Muscle of leg (tissue), 11 donors: ENCODE measurements around the gene TCF12. TPM values are rescaled to one million over a fixed set of nuclear protein-coding genes. Genes with fewer than 3 reads are reported as not detected.

ENCODE experiments used
- DNase-seq: peaks from one replicate; pipeline ENCODE4 v3.0.0; 2013
- H3K27ac ChIP-seq: one replicate; pipeline ENCODE4 v1.5.1; 2013; ENCODE audit warnings: mild to moderate bottlenecking, low read length, control low read depth
- H3K27me3 ChIP-seq: one replicate; pipeline ENCODE4 v1.6.1; 2013; ENCODE audit warnings: low read length; ENCODE audit not compliant: control insufficient read depth, insufficient read depth
- H3K36me3 ChIP-seq: one replicate; pipeline ENCODE4 v1.6.1; 2013; ENCODE audit warnings: low read length; ENCODE audit not compliant: control insufficient read depth, insufficient read depth
- H3K4me1 ChIP-seq: one replicate; pipeline ENCODE4 v1.6.1; 2013; ENCODE audit warnings: low read length; ENCODE audit not compliant: control insufficient read depth, insufficient read depth
- H3K4me3 ChIP-seq: one replicate; pipeline ENCODE4 v1.5.1; 2013; ENCODE audit warnings: low read length, control low read depth
- H3K9me3 ChIP-seq: replicated peaks from 2 replicates; pipeline ENCODE4 v1.6.1; 2013; ENCODE audit warnings: low read depth, low read length; ENCODE audit not compliant: control insufficient read depth
- WGBS: methylation state at CpG from one replicate; pipeline ENCODE4 v1.1.5; 2013; ENCODE audit warnings: missing lambda C conversion rate; ENCODE audit not compliant: insufficient coverage; 5-methylcytosine and 5-hydroxymethylcytosine counted together
- polyA plus RNA-seq, 8 donors: library from polyadenylated mRNA; unstranded; fragments of 120-200 nt; gene quantifications; one replicate each; pipeline versions ENCODE4 v1.2.1 to v1.2.3, GENCODE V29; 2013; ENCODE audit warnings: inconsistent platforms in 1 of 8, low replicate concordance in 1 of 8; ENCODE audit not compliant: insufficient read length in 8 of 8, insufficient read depth in 1 of 8
- total RNA-seq: library from RNA; stranded (reverse); fragments of 120-200 nt; gene quantifications from one replicate; pipeline ENCODE4 v1.2.4, GENCODE V29; 2013

The TCF12 gene
- total and polyA plus RNA-seq, 9 donors = 79.1 to 147 (median 116) TPM

DNA sequence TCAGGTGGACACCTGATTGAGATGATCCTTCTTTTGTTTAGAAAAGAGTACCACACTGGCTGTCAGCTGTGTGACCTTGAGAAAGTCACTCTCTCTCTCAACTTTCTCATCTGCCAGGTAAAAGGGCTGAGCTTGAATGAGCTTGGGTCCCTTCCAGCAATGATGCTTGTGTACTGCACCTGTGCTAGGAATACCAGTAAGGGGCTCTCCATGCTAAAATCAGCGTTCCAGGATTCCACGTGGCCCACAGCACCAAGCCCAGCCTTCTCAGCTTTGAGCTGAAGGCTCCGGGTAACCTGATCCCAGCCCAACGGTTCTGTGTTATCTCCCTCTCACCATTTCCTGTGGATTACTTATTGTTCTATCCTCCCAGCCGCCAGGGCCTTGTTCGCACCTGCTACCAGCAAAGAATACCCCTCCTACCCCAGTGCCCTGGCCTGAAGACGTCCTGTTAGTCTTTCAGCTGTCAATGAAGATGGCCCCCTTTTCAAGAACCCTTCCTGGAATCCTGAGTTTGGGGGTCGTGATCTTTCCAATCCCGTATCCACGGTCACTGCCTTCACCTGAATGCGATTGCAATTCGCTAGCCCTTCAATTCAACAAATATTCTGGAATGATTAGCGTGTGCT is 403.6 kb downstream of the TCF12 start:
- H3K4me3 ChIP-seq = no peak overlapping the region
- peak overlapping the region; percentile 44 for H3K27ac ChIP-seq
- peaks cover 63% of the 10 kb centered on the region for H3K4me1 ChIP-seq
- H3K27me3 ChIP-seq = no peaks in the 10 kb centered on the region
- 69% methylated on average over 12 of the region's 13 CpGs for WGBS
- H3K9me3 ChIP-seq = peaks cover 3% of the 10 kb centered on the region
- no peaks in the 10 kb centered on the region for H3K36me3 ChIP-seq
- peak; percentile 50 for DNase-seq

- 89% methylated on average over 9 of the region's 11 CpGs for WGBS
- Histone ChIP-seq H3K27me3 (no peaks in the 10 kb centered on the region), H3K4me1 (peaks cover 67% of the 10 kb centered on the region), H3K27ac (no peak overlapping the region), H3K4me3 (no peak overlapping the region), H3K9me3 (peaks cover 3% of the 10 kb centered on the region), H3K36me3 (no peaks in the 10 kb centered on the region)
- no peak for DNase-seq
Measured at GRCh38 chr15:57322602-57323250, 404.3 kb downstream of the TCF12 start.

DNA sequence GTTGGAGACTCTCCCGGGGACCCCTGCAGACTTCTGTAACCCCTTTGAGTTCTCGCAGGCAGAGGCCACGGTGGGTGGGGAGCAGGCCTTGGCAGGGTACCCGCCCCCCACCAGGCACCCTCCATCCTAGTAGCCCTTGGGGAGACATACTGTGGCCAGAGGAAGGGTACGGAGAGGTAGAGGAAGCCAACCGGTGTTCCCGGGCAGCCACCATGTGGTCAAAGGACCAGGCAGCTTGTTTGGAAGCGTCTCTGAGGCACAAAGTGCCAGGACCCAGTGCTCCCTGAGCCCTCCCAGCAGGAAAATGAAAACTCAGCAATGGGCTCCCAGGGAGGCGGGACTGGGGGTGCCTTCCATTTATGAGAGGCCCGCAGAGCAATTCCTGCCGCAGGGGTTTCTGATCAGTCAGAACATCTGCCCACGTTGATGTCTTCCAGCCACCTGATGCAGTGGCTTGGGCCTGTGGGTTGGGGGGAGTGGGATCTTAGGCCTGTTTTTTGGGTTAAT is 404.9 kb downstream of the TCF12 start:
- no peak for DNase-seq
- Histone ChIP-seq H3K36me3 (no peaks in the 10 kb centered on the region), H3K4me3 (no peak overlapping the region), H3K9me3 (peaks cover 3% of the 10 kb centered on the region), H3K27ac (no peak overlapping the region), H3K4me1 (peaks cover 72% of the 10 kb centered on the region), H3K27me3 (no peaks in the 10 kb centered on the region)
- WGBS = 100% methylated on average over 4 of the region's 12 CpGs

GRCh38 chr15:57323806-57324589 is 405.6 kb downstream of the TCF12 start:
- Histone ChIP-seq H3K9me3 (no peaks in the 10 kb centered on the region), H3K4me3 (no peak overlapping the region), H3K36me3 (no peaks in the 10 kb centered on the region), H3K4me1 (peaks cover 78% of the 10 kb centered on the region), H3K27me3 (no peaks in the 10 kb centered on the region), H3K27ac (no peak overlapping the region)
- no peak for DNase-seq
- 34% methylated on average over 5 of the region's 6 CpGs for WGBS

DNA sequence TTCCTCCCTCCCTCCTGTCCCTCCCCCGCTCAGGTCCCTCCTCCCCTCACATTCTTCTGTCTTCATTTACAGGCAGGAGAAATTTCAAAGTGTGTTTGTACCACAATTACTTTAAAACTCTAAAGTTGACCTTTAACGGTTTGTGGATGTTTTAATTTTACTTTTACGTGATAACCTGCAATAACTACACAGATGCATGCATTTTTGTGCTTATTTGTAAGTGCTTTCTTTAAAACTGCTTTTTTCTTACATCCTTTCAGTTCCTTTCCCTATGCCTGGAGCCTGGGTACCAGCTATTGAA is 406.1 kb downstream of the TCF12 start:
- no peak overlapping the region for H3K4me3 ChIP-seq
- no peaks in the 10 kb centered on the region for H3K27me3 ChIP-seq
- H3K36me3 ChIP-seq = no peaks in the 10 kb centered on the region
- no CpG with 5 or more reads among the region's 3 CpGs for WGBS
- H3K4me1 ChIP-seq = peaks cover 77% of the 10 kb centered on the region
- H3K27ac ChIP-seq = no peak overlapping the region
- H3K9me3 ChIP-seq = no peaks in the 10 kb centered on the region
- no peak for DNase-seq

DNA sequence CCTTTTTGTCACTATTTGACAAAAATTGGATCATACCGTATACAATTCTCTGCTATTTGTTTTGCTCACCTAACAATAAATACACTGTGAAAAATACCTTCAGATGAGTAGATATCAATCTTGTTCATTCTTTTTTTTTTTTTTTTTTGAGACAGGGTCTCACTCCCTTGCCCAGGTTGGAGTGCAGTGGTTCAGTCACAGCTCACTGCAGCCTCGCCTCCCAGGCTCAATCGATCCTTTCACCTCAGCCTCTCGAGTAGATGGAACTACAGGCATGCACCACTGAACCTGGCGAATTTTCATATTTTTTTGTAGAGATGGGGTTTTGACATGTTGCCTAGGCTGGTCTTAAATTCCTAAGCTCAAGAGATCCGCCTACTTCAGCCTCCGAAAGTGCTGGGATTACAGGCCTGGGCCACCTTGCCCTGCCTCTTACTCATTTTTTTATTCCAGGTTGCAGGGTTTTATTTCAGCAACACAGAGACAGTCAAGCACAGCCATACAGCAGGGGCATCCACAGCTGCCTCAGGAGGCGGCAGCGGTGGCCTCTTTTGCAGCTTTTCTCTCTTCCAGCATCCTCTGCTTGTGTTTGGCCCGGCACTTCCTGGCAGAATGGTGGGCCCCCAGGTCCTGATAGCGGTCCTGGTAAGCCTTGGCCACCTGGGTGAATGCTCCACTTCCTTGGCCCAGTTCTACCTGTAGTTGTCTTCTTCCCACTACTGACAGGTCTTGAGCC is 406.7 kb downstream of the TCF12 start:
- H3K4me1 ChIP-seq = peaks cover 77% of the 10 kb centered on the region
- WGBS = 88% methylated on average over 5 of the region's 11 CpGs
- H3K27me3 ChIP-seq = no peaks in the 10 kb centered on the region

DNA sequence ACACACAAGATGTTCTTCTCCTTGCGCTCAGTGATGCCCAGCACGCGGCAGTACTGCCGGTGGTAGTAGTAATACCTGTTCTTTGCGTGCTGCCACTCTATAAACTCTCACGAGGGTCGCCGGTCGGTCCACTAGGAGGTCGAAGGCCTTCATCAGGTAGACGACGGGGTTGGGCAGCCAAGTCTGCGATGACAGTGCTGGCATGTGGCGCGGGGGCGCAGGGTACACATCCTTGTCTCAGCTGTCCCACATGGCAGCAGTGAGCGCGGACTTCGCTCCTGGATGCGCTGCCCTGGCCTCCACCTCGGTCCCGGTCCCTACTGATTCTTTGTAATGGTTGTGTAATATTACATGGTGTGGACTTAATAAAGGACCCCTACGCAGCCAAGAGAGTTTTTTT is 407.8 kb downstream of the TCF12 start:
- Histone ChIP-seq H3K9me3 (no peaks in the 10 kb centered on the region), H3K4me3 (no peak overlapping the region), H3K4me1 (peaks cover 74% of the 10 kb centered on the region), H3K27ac (no peak overlapping the region), H3K36me3 (no peaks in the 10 kb centered on the region), H3K27me3 (no peaks in the 10 kb centered on the region)
- 87% methylated on average over 20 of the region's 23 CpGs for WGBS
- no peak for DNase-seq

More for the DNA sequence above, 406.7 kb downstream of the TCF12 start:
- Histone ChIP-seq H3K27ac (no peak overlapping the region), H3K4me3 (no peak overlapping the region), H3K9me3 (no peaks in the 10 kb centered on the region), H3K36me3 (no peaks in the 10 kb centered on the region)
- DNase-seq = no peak

DNA sequence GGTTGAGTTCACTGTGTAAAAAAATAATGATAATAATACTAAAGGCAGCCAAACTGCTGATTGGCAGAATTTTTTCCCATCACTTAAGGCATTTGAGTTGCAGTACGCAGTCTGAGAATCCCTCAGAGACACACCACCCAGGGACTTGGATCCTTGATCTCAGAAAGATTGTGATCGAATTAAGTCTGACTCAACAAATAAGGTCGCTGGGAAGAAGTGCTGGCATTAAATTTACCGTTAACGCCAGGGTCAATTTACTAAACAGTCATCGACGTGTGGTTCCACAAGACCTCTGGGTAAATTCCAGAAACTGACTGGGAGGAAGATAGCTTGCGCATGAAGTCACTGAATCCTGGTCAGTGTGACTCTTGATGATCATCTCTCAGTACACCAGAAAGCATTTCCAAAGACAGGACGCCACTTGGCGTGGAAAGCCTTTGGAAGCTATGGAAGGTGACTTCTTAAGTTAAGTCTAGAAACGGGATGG is 409.6 kb downstream of the TCF12 start:
- H3K27me3 ChIP-seq = no peaks in the 10 kb centered on the region
- no peaks in the 10 kb centered on the region for H3K36me3 ChIP-seq
- 38% methylated on average over 9 of the region's 11 CpGs for WGBS
- peaks cover 60% of the 10 kb centered on the region for H3K4me1 ChIP-seq
- no peaks in the 10 kb centered on the region for H3K9me3 ChIP-seq
- H3K27ac ChIP-seq = peak overlapping the region; percentile 74
- peak; percentile 84 for DNase-seq
- no peak overlapping the region for H3K4me3 ChIP-seq

DNA sequence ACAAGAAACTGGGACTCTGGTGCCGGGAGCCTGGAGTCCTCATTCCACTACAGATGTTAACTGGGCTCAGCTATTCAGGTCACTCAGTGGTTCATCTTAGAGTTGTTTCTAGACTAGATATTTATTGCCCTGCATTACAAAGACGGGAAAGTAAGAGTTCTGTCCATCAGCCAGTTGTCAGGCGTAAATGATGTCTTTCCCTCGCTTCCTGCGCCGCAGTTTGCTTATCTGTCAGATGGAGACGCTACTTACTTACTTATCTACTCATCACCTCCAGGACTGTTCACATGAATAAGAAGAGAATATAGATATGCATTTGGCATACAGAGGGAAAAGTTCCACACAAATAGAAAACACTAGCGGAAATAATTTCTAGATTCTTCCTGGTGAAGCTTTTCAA is 410.0 kb downstream of the TCF12 start:
- H3K27ac ChIP-seq = peak overlapping the region; percentile 74
- no peak for DNase-seq
- no peaks in the 10 kb centered on the region for H3K36me3 ChIP-seq
- H3K27me3 ChIP-seq = no peaks in the 10 kb centered on the region
- peaks cover 57% of the 10 kb centered on the region for H3K4me1 ChIP-seq
- no peak overlapping the region for H3K4me3 ChIP-seq
- 60% methylated on average over 1 of the region's 8 CpGs for WGBS
- H3K9me3 ChIP-seq = no peaks in the 10 kb centered on the region

DNA sequence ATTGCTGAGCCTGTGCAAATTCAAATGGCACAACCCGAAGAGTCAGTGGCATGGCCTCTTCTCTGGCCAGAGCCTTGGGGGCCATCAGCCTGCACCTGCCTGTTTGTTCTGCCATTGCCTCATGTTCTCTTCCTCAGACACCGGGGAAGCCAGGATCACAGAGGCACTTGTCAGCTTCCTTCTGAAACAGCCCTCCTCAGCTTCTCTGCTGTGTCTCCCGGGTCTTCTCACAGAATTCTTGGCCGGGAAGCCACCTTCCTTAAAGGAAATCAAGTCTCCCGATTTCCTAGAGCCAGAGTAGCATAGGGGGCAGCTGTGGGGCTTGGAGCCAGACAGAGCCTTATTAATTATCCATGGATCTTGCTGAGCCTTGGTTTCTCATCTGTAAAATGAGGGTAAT is 410.5 kb downstream of the TCF12 start:
- Histone ChIP-seq H3K27me3 (no peaks in the 10 kb centered on the region), H3K9me3 (no peaks in the 10 kb centered on the region), H3K4me1 (peaks cover 53% of the 10 kb centered on the region), H3K27ac (peak overlapping the region; percentile 74), H3K4me3 (no peak overlapping the region), H3K36me3 (no peaks in the 10 kb centered on the region)
- DNase-seq = no peak
- 21% methylated on average over 2 of the region's 5 CpGs for WGBS
